NCI-H2196 treated with DMSO at 0.1 percent for 48 hours (cell line): ENCODE measurements around the gene ADAMTS17.

ENCODE experiments used
- DNase-seq: peaks from one replicate; lab custom pipeline; 2025; ENCODE audit not compliant: unreplicated experiment; lab: John Stamatoyannopoulos, UW

ADAMTS17 gene

GRCh38 chr15:100174159-100174903 lies 167.4 kb downstream of the ADAMTS17 start:
- no peak for DNase-seq

DNA sequence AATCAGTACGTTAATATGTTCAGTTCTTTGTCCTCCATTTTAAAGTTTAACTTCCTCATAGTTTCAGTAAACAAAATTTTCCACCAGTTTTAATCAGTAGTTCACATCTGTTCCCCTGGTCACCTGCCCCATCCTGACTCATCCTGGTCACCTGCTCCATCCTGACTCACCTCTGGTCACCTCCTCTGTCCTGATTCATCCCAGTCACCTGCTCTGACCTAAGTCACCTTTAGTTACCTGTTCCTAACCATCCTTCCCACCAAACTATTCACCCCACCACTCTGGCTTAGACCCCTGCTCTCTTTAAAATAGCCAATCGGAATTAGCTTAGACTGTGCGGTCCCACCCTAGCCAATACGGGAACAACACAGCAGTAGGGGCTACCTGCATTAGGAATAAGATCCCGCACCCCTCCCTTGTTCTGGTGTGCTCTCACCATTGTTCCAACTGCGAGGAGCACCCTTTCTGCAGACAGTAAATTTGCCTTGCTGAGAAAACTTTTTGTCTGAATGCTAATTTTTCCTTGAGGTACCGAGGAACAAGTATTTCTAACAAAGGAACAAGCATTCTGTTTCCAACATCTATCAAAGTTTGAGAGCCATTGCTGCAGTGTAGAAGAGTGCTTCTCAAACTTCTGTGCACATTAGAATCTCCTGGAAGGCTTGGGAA lies 169.3 kb downstream of the ADAMTS17 start:
- DNase-seq = no peak

GRCh38 chr15:100171411-100171810 lies 170.4 kb downstream of the ADAMTS17 start:
- no peak for DNase-seq

GRCh38 chr15:100170291-100171210 lies 171.2 kb downstream of the ADAMTS17 start:
- DNase-seq = no peak

DNA sequence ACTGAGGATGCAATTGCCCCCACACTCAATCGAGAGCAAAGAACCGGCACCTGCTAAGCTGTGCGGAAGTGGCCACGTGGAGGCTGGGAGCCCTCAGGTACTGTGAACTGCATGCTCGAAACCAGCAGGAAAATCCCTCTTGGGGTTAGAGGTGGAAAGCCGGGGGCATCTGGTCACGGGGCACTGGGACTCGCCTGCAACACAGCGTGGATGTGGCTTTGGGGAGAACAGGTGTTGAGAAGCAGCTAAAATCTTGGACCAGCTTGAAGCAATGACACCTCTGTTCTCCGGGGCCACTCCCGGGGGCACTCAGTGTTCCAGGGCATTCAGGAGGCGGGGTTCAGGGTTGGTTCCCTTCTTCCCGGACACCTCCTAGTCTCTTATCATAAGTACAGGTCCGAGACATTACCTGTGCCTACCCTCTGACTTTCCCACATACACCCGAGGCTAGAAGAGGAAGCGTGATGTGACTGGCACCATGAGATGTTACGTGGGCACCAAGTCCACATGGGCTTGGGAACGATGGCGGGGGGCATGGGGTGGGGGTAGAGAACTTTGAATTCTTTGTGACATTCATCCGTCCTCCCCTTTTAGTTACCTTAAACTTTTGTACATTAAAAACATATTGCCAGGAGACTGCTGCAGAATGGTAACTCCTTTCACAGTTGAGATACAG lies 172.0 kb downstream of the ADAMTS17 start:
- DNase-seq = no peak

DNA sequence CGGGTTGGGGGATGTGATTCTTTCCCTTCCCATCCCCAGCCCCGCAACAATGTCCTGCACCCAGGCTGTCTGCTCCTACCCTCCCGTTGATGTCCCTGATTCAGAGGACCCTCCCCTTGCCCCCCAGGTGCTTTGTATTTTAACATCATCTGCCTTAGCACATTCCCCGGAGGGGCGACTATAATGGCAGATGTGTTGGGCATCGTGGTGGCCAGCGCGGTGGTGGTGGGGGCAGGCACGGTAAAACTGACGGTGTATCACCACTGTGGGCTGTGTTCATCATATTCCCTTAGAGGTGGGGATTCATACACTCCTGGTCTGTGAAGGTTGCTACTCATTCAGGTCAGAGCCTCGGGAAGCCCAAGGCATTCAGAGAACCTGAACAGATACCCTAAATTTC lies 173.0 kb downstream of the ADAMTS17 start:
- DNase-seq = no peak

- no peak for DNase-seq
Observed at GRCh38 chr15:100167884-100168375, 173.8 kb downstream of the ADAMTS17 start.

DNA sequence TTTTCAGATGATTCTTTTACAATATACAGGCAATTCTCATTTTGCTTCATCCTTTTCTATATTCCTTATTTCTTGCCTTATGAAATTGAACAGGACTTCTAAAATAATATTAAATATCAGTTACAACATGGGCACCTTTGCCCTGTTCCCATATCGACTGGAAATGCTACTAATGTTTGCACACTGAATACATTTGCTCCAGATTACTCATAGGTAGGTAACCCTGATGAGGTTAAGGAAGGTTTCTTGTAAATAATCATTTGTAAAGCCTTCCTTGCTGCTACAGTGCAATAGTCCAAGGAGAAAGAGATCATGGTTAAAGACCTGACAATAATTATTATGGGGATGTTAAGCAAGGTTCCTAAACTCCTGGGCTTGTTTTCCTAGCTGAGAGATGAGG lies 175.5 kb downstream of the ADAMTS17 start:
- DNase-seq = no peak

DNA sequence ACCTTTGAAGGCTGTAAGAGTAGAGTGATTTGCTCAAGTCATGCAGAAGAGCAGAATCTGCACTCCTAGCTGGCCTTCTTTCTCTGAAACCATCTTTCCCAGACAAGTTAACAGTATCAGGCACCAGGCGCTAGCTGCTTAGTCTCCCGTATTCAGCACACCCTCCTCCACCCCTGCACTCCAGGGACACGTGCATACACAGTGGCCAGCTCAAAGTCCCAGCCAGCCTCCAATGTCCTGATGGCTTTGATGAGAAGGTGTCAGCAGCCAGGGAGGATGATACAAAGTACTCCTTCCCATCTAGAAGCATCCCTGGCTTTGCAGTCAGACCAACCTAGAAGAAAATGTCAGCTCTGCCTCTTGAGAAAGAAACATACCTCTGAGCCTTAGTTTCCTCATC lies 177.8 kb downstream of the ADAMTS17 start:
- DNase-seq = no peak

DNA sequence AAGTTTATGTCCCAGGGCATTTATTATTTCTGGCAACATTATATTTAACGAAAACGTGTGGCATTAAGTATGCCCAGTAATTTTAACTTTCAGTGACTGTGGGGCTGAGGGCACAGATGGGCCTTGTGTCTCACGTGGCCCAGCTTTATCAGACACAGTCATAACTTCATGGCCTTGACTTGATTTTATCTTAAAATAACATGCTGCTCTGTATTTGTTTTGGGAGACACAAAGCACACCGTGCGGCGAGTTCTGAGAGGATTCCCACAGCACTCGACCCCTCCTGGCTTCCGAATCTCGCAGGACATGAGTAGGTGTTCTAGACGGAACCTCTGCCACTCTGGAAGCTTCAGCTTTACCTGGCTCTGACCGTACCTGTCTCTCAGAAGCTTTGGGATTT lies 180.8 kb downstream of the ADAMTS17 start:
- no peak for DNase-seq

- no peak for DNase-seq
Observed at GRCh38 chr15:100159436-100159835, 182.3 kb downstream of the ADAMTS17 start.

- DNase-seq = no peak
Observed at GRCh38 chr15:100158356-100158755, 183.4 kb downstream of the ADAMTS17 start.

- DNase-seq = no peak
Observed at GRCh38 chr15:100156201-100156600, 185.6 kb downstream of the ADAMTS17 start.

GRCh38 chr15:100154338-100154737 lies 187.4 kb downstream of the ADAMTS17 start:
- no peak for DNase-seq

GRCh38 chr15:100152463-100152862 lies 189.3 kb downstream of the ADAMTS17 start:
- no peak for DNase-seq

GRCh38 chr15:100150906-100151305 lies 190.9 kb downstream of the ADAMTS17 start:
- DNase-seq = no peak

GRCh38 chr15:100147828-100148227 lies 193.9 kb downstream of the ADAMTS17 start:
- no peak for DNase-seq

DNA sequence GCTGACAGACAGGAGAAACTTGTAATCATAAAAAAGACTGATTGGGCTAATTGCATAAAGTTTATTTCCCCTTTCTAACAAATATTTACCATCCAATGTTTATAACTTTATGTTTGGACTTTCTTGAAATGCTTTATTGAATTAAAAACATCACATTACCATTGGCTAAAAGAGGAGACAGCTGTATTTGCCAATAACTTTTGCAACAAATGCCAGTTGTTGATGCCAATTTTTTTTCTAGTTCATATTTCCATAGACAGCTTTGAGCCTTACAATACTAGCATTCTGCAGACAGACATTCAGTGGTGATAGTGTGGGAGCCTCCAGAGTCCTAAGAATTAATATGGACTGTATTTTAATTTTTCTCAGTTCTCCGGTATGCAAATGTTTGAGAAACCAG lies 198.4 kb downstream of the ADAMTS17 start:
- no peak for DNase-seq

DNA sequence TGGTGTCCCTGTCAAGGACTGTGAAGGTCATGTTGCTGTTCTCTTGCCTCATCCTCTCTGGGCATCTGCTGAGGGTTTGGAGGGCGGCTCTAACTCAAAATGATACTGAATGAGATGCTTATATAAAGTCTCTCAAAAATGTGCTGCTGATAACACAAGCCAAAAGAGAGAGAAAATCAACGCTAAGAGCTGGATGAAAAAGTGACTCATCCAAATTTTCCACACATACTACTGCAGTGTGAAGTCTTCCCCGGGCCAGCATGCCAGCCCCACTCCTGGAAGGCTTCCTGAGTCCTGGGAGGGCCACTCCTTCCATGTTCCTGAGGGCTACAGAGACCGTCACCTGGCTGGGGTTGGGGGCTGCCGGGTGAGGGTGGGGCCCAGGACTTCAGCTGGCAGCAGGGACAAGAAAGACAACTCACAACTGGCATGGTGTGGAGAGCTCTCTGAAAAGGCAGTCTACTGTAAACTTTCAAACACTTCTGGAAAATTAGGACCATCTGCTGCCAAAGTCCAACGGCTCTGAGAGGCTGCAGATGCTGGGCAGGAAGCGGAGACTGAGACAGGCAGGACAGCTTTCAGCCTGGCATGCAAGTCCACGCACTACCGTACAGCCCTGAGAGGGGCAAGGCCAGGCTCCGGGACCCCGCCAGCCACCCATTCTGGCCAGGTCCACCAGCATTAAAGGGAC lies 200.3 kb downstream of the ADAMTS17 start:
- no peak for DNase-seq
